Measurements from ENCODE around the gene GPR31. TPM values are rescaled to one million over a fixed set of nuclear protein-coding genes. Genes with fewer than 3 reads are reported as not detected.
A peak's percentile ranks its signal among the peaks of the same experiment; 100 is the strongest.

GPR31 gene
- total RNA-seq, 1 experiment from 2014 or later = not detected

DNA sequence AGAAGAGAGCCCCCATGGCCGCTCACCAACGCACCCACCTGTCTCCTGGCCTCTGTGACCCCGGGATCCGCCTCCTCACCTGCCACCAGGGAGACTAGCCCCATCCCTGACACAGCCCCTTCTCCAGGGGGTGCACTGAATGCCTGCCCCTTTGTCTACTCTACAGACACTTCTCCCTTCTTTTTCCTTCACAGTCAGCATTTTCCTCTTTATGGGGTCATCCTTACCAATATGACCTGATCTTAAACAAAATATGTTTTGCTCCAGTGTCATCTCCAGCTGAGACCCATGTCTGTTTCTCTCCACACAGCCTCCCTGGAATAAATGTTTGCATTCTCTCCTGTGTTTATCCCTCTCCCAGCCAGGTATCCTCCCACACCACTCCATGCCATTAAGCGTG is 49.5 kb downstream of the GPR31 start:
- no peak for DNase-seq
- Histone ChIP-seq H4K8ac (replicated peaks; ENCODE audit: insufficient read length, low read depth, low read length) (no peak overlapping the region), H2BK15ac (ENCODE audit: low read depth, low read length) (no peak overlapping the region), H3K9ac (ENCODE audit: extremely low read depth, insufficient read length, low read length) (no peak overlapping the region), H2BK5ac (ENCODE audit: insufficient read length, low read length) (no peak overlapping the region), H3K14ac (ENCODE audit: insufficient read depth, low read length) (no peak overlapping the region), H3K4me2 (ENCODE audit: insufficient read depth, insufficient read length, low read length) (no peak overlapping the region), H3K27ac (ENCODE audit: insufficient read length, low read depth, low read length) (no peak overlapping the region), H4K5ac (ENCODE audit: insufficient read length, low read depth, low read length) (no peak overlapping the region), H3K79me1 (ENCODE audit: insufficient read depth, low read depth, low read length, poor library complexity, severe bottlenecking) (no peaks in the 10 kb centered on the region), H2AK5ac (ENCODE audit: insufficient read length, low read length) (no peak overlapping the region), H3K23me2 (ENCODE audit: insufficient read length, low read depth, low read length, poor library complexity, severe bottlenecking) (no peaks in the 10 kb centered on the region), H2BK120ac (ENCODE audit: low read depth, low read length, poor library complexity, severe bottlenecking) (no peak overlapping the region), H3K79me2 (ENCODE audit: insufficient read depth, low read length) (no peaks in the 10 kb centered on the region), H4K20me1 (ENCODE audit: control insufficient read depth, insufficient read depth, insufficient read length) (no peaks in the 10 kb centered on the region), H3T11ph (ENCODE audit: low read length) (no peak overlapping the region), H2BK20ac (ENCODE audit: low read depth, low read length, poor library complexity, severe bottlenecking) (no peak overlapping the region), H3K27me3 (ENCODE audit: insufficient read depth, low read length) (no peaks in the 10 kb centered on the region), H4K91ac (ENCODE audit: insufficient read length, low read depth, low read length) (no peak overlapping the region), H3K4me1 (ENCODE audit: insufficient read depth, low read length) (no peaks in the 10 kb centered on the region), H2AFZ (ENCODE audit: low read length) (no peak overlapping the region), H3K9me3 (ENCODE audit: control insufficient read depth, low read depth, low read length) (no peaks in the 10 kb centered on the region), H3K23ac (ENCODE audit: insufficient read length, low read depth, low read length) (no peak overlapping the region), H2BK12ac (ENCODE audit: insufficient read length, low read depth, low read length) (no peak overlapping the region), H3K56ac (ENCODE audit: insufficient read length, low read depth, low read length) (no peak overlapping the region), H3K18ac (ENCODE audit: insufficient read length, low read depth, low read length) (no peak overlapping the region), H3K4ac (ENCODE audit: low read depth, low read length) (no peak overlapping the region)
- Mint-ChIP-seq H3K4me1 (peaks cover 0 to 4% of the 10 kb centered on the region in 2 experiments; a peak in 1 of 4 replicates), H3K27me3 (ENCODE audit: low read depth) (no peaks in the 10 kb centered on the region), H3K27ac (peak overlapping the region in 1 of 3 experiments; percentile 59; a peak in 1 of 7 replicates), H3K36me3 (ENCODE audit: insufficient read depth in 1 of 3, low read depth in 3 of 3) (peaks cover 0 to 2% (median 0%) of the 10 kb centered on the region in 3 experiments; a peak in 1 of 7 replicates), H3K4me3 (no peak overlapping the region), H3K9me3 (peaks cover 0 to 2% of the 10 kb centered on the region in 2 experiments; a peak in 1 of 5 replicates)
- WGBS (ENCODE audit: extremely low coverage, insufficient read length, low lambda C conversion rate) = no CpG with 5 or more reads among the region's 5 CpGs
- TF ChIP-seq, protein P1, sequence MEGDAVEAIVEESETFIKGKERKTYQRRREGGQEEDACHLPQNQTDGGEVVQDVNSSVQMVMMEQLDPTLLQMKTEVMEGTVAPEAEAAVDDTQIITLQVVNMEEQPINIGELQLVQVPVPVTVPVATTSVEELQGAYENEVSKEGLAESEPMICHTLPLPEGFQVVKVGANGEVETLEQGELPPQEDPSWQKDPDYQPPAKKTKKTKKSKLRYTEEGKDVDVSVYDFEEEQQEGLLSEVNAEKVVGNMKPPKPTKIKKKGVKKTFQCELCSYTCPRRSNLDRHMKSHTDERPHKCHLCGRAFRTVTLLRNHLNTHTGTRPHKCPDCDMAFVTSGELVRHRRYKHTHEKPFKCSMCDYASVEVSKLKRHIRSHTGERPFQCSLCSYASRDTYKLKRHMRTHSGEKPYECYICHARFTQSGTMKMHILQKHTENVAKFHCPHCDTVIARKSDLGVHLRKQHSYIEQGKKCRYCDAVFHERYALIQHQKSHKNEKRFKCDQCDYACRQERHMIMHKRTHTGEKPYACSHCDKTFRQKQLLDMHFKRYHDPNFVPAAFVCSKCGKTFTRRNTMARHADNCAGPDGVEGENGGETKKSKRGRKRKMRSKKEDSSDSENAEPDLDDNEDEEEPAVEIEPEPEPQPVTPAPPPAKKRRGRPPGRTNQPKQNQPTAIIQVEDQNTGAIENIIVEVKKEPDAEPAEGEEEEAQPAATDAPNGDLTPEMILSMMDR (conservative IDR thresholded peaks at IDR 0.05) = no peak

All from H9 (cell line).